Measurements from ENCODE around the gene ULK4.
"Not testable (repeated sequence)": the region's sequence is repeated elsewhere in the genome, so short reads cannot be mapped to it uniquely, and the experiment has no call there.

The ULK4 gene

DNA sequence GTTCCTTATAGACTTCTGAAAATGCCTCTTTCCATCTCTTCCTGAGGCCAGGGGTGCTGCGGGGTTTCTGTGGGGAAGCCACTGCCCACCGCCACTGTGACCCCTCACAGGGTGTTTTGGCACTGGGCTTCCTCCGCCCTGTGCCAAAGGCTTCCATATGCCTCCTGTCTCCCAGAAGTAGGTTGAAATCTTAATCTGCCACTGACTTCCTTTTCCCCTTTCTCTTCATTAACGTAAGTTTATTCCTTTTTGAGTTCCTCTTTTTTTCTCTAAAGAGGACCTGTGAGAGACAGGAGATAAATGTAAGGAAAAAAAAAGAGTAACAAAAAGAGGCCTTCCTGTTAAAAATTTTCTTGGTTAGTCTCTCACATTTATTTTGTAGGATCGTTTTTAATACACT, 542.1 kb downstream of the ULK4 start:
- DNase-seq, result no peak

DNA sequence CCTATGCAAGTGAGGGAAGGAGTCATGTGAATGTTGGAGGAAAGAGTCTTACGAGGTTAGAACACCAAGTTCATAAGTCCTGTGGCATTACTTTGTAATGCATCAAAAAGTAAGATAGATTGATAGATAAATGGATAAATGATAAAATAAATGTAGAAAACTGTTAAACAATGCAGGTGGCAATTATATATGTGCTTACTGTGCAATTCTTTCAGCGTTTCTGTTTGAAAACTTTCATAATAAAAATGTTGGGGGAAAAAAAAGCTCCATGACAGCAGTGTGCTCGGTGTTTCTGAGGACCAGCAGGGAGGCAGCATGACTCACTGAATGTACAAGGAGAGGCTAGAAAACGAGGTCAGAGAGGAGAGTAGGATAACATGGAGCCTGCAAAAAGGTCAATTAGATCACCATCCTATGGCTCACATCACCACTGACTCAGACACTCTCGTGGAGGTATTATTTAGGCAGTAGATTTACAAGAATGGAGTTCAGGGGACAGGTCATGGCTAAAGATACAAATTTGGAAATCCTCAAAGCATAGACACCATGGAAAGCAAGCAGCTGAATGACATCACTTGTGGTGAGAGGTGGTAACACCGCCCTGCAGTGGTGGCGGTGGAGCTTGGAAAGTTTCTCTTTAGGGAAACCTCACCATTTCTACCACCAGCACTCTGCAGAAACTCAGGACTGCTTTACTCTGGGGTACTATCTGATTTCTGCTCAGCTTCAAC, 542.8 kb downstream of the ULK4 start:
- DNase-seq, result peak in 1 of 2 experiments; percentile 44

DNA sequence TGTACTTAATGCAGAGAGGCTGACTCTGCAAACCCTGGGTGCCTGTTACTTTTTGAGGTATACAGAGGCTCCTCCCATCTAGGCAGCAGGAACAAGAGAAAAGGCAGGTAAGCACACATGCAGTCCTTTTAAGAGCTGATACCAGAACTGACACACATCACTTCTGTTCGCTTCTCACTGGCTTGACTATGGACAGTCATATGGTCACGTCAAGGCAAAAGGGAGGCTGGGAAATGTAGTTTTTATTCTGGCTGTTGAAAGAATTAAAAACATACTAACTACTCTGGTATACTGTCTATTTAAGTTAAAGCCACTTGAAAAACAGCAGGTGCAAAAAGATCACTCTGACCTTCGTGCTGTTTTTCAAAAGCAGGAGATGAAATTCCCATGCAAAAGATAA, 544.3 kb downstream of the ULK4 start:
- DNase-seq, result no peak

DNA sequence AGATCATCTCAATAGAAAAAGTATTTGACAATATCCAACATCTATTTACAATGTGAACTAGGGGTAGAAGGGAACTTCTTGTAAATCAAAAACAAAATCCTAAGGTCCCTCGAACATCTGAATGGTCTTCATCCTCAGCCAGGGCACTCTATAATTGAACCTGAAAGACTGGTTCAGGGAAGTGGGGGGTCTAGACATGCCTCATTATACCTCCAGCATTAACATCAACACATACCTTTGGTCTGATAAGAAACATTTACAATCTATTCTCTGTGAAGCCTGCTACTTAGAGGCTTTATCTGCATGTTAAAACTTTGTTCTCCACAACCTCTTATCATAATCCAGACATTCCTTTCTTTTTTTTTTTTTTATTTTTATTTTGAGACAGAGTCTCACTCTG, 550.8 kb downstream of the ULK4 start:
- no peak for DNase-seq

DNA sequence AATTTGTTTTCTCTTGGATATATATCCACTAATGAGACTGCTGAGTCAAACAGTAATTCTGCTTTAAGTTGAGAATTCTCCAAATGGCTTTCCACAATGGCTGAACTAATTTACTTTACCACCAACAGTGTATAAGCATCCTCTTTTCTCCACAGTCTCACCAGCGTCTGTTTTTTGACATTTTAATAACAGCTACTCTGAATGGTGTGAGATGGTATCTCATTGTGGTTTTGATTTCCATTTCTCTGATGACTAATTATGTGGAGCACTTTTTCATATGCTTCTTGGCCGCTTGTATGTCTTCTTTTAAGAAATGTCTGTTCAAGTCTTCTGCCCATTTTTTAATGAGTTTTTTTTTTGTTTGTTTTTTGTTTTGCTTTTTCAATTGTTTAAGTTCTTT, 556.4 kb downstream of the ULK4 start:
- no peak for DNase-seq

DNA sequence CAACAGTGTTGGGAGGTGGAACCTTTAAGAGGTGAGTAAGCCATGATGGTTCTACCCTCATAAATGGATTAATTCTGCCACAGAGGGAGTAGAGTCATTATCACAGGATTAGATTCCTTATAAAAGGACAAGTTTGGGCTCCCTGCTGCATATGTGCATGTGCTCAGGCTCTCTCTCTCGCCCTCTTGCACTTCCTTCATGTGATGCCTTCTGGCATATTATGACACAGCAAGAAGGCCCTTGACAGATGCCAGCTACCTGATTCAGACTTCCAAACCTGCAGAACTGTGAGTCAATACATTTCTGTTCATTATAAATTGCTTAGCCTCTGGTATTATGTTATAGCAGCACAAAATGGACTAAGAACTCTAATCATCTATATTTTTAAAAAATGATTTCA, 557.3 kb downstream of the ULK4 start:
- no peak for DNase-seq

DNA sequence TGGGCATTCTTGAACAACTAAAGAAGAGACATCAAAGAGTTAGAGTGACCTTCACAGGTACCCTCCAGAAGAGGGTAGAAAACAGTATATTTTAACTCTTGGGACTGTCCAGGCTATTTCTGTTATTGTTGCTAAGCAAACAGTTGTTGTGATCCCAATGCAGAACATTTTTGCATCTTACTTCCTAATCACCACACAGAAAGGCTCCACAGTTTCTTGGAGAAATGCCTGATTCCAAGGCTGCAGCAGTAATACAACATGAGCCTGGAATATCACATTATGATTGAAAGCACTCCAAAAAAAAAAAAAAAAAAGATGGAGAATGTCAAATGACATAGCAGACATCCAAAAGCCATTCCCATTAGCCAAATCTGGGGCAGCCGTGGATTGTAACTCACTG, 567.0 kb downstream of the ULK4 start:
- no peak for DNase-seq

DNA sequence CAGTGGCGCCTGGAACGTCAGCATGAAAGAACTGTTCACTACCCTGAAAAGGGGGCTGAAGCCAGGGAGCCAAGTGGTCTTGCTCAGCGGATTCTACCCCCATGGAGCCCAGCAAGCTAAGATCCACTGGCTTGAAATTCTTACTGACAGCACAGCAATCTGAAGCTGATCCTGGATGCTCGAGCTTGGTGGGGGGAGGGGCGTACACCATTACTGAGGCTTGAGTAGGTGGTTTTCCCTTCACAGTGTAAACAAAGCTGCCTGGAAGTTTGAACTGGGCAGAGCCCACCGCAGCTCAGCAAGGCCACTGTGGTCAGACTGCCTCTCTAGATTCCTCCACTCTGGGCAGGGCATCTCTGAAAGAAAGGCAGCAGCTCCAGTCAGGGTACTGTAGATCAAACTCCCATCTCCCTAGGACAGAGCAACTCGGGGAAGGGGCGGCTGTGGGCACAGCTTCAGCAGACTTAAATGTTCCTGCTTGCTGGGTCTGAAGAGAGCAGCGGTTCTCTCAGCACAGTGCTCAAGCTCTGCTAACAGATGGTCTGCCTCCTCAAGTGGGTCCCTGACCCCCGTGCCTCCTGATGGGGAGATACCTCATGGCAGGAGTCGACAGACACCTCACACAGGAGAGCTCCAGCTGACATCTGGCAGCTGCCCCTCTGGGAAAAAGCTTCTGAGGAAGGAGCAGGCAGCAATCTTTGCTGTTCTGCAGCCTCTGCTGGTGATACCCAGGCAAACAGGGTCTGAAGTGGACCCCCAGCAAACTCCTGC, 591.0 kb downstream of the ULK4 start:
- not testable (repeated sequence) for DNase-seq

DNA sequence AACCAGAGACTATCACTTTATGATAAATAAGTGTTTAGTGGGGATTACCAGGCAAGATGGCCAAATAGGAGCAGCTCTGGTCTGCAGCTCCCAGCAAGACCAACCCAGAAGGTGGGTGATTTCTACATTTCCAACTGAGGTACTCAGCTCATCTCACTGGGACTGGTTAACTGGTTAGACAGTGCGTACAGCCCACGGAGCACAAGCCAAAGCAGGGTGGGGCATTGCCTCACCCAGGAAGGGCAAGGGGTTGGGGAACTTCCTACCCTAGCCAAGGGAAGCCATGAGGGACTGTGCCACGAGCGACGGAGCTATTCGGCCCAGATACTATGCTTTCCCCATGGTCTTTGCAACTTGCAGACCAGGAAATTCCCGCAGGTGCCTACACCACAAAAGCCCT, 591.6 kb downstream of the ULK4 start:
- no peak for DNase-seq

DNA sequence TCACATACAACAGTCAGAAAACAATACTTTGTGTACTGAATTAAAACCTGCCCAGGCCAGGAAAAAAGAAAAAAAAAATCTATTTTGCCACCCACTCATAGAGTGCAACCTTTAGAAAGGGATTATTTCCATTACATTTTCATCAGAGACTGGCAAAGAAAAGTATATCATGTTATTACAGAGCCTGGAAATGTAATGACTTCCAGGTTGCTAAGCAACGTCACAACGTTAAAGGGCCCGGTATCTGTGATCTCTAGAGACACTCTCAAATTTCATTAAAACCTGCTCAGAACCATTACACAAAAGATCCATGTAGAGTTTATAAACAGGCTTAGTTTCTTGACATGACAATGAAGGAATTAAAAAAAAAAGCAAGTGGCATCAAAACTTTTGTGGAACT, 592.1 kb downstream of the ULK4 start:
- DNase-seq, result no peak

DNA sequence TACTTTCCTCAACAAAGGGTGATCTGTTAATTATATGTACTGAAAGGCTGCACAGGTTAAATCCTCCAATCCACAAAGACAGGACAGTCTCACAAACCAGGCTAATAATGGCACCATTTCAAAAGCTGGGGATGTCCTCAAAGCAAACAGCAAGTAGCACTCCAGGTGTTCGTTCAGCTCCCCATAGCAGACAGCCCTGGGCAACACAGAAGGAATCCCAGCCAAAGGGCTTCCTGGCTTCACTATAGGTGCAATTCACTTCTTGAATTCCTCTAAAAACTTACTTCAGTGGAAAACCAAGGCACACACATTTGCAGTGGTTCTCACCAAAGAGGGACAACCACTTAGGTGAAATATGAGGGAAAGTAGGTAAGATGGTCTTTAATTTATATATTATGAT, 595.9 kb downstream of the ULK4 start:
- DNase-seq, result no peak

DNA sequence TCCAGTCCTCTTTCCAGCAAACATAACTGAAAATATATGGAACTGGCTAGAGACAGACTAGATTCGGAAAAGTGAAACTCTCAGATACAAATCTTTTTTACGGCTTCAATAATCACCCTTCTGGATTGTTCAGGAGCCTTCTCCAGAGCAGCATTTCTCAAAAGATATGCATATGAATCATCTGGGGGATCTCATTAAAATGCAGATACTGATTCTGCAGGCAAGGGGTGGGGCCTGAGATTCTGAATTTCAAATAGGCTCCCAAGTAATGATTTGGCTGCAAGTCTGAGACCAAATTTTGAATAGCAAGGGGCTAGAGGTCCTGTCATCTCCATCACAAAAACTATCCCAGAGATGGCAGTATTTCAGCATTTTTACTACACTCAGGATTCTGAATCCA, 597.2 kb downstream of the ULK4 start:
- no peak for DNase-seq

DNA sequence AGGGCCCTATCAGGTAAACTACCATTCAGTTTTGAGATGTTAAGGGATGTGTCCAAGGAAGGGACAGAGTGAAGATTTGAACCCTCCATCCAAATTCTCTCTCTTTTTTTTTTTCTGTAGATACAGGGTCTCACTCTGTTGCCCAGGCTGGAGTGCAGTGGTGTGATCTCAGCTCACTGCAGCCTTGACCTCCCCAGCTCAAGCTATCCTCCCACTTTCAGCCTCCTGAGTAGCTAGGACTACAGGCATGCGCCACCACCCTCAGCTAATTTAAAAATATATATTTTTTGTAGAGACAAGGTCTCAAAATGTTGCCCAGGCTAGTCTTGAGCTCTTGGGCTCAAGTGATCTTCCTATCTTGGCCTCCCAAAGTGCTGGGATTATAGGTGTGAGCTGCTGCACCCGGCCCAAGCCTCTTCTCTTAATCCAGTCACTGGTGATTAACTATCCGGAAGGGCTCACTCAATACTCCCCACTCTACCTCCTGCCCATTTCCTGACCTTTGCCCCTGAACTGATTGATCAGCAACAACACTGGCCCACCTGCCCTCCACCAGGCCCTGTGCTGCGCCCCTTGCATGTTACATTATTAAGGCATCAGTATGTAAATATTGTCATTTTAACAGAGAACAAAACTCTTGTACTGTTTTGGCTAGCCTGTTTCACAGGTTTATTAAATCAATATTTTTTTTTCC, 597.9 kb downstream of the ULK4 start:
- no peak for DNase-seq

DNA sequence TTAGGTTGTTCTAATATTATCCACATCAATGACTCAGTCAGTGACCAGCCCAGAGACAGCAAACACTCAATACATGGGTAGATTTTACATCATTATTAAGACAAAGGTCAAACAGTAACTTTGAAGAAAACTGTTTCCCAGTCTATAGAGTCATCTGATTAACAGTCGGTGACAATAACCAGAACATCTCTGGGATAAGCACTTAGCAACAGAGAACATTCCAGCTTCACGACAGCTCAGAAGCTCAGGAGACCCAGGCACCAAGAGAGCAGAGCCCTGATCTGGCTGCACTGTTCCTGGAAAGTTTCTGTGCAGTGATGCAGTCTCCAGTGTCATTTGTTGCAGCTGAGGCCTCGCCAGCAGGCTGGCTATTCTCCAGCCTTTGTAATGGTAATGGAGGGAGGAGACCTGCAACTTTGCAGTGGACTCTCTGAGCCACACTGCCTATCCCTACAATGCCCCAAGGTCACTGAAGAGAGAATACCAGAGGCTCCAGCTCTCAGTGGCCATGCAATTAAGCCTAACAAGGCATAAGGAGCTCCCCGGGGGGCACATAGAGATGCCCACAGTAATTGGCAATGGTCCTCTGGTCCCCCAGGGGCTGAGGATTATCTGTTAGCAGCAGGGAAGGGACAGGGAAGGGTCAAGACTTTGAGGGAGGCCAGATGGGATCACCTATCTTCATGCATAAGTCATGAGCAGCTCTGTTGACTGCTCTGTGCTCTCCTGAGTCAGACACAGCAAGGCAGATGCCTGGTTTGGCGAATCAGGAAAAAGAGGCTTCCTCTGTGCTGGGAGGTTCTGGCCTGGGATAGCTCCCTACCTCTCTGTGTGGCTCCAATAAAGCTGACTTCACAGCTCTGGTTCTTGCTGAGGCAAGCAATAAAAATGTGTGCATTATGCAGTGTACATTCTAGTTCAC, 599.0 kb downstream of the ULK4 start:
- DNase-seq, result no peak

DNA sequence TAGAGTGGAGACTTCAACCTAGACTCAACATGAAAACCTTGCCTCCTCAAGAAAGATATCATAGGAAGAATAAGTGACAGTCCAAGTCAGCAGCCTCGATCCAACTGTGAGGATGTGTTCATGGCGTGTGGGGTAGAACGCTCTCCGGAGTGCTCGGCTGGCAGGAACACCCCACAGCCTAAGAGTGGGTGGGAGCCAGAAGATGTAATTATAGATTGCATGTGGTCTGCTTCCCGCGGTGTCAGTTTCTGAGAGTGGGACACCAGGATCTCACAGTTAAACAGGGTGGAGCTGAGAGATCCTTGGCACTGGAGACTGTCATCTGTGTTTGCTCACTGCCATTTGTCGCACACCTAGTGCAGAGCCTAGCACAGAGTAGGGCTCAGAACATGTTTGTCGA, 604.6 kb downstream of the ULK4 start:
- no peak for DNase-seq

DNA sequence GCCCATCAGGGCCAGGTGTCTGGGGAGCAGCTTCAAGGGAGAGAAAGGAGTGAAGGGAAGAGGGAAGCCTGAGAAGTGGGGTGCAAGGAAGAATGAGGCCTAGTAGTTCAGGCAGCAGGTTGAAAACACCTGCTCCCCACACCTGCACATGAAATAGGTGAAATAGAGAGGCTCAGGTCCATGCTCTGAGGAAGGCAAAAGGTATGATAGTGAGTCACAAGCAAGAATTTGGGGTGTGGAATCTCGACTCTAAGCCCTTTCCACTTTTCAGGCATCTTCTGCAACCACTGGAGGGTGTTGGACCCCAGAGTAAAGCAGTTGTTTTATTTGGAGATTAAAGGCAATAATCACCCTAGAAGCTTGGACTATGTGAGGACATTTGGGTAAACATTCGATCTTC, 605.1 kb downstream of the ULK4 start:
- DNase-seq, result no peak

DNA sequence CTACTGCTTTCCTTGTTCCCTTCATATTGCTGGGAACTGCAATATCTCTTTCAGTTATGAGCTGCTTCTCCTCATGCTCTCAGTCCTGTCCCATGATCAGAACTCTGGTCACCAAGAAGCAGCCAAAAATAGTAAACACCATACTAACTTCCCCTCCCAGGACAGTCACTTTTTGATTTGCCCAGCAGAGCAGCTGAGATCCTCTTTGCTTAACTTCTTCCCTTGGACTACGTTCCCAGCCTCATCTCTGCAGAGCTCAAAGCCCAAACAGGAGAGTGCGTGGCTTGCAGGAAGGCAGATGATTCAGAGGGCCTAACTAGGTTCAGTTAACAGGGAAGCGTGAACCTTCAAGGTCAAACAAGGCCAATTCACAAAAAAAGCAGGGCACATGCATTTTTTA, 609.4 kb downstream of the ULK4 start:
- no peak for DNase-seq

DNA sequence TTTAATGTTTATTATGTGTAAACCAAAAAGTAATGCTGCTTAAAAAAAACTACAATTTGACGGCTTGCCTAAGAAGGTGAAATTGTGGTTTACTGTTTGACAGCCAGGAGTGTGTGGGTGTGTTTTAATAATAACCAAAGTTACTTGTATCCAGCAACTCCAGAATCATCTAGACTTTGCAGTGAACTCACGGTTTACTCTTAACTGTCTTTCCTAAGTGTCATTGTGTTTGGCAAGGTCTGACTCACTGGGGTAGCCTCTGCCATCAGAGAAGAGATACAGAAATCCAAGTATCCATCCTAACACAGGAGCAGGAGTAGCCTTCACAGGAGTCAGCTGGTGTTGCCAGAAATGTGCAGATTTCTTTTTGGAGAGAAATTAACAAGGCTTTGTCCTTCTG, 611.5 kb downstream of the ULK4 start:
- DNase-seq, result no peak

DNA sequence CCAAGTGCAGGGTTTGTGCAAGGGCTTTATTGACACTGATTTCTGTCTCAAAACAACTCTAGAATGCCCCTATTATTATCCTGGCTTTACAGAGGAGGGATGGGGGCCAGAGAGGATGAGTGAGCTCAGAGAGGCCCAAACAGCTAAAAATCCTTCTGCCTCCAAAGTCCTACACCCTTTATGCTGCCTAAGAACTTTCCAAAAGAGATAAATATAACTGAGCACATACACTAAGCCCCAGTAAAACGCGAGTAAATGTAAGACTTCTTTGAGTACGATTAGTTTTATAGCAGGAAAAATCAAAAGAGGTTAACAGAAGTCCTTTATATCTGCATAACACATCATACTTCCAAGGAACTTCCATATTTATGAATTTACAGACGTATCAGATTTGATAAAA, 613.5 kb downstream of the ULK4 start:
- no peak for DNase-seq

DNA sequence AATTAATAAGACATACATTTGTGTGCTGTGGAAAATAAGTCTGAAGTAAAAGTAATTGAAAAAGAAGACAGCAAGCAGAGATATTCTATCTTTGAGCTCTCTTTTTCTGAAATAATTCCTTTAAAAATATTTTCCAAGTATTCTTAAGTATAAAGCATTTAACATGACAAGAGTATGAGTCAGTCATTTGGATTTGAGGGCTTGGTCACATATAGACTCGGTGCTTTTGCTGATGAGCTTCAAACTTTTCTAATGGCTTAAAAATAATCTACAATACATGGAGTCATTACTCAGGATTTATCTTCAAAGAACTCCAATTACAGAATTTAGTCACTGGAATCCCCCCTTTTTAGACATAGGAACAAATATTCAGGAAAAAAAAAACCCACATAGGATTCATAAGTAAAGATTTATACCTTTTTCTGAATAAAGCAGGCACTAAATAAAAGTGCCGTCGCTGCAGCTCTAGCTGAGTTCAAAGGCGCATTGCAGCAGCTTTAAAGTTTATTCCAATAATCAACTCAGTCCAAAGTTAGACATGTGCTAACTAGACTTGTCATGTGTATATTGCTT, 615.1 kb downstream of the ULK4 start:
- DNase-seq, result no peak

DNA sequence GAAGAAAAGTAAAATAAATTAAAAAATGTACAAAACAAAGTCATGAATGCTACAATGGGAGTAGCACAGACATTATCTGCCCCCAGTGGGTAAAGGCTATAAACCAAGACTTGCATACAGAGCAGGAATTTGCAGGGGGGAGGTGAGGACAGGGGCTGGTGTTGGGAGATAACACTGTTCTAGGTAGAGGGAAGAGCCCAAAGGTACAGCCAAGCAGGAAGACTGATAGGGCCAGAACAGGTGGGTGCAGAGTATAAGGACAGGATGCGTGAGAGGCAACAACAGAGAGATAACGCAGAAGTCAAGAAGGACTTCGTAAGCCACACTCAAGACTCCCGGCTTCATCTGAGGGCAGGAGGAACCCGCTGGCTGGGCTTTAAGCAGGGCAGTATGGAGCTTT, 616.1 kb downstream of the ULK4 start:
- no peak for DNase-seq

DNA sequence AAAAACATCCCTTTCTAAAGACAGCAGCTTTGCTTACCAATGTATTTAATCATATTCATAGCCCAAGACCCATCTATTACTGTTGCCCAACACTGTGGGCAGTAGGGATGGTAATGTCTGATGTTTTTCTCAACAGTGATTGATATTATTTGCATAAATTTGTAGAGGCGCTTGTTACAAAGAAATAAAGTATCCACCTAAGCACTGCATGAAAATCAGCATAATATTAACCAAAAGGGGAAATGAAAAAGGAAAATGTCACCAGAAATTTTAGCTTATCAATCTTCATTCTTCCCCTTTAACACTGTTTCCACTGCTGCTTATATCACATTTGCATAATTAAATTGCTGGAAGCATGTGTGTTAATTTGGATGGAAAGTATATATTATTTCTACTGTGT, 622.1 kb downstream of the ULK4 start:
- no peak for DNase-seq

DNA sequence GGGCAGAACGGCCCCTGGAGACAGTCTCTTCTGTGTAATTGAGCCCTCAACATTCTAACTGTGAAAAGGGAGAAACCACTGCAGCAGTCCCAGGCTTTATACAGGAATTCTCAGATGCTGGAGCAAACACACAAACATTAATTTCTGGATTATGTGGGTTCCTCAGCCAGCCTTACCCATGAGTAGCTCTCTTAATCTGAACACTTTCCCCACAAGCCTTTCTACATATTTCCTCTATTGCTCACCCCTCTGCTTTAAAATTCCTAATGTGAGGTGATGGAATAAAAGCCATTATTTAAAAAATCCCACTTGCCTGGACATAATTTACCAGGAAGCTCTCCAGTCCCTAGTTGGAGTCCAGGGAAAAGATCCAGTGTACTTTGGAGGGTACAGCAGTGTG, 623.6 kb downstream of the ULK4 start:
- no peak for DNase-seq
